ENCODE results near the gene GNG12. TPM values are rescaled to one million over a fixed set of nuclear protein-coding genes. Genes with fewer than 3 reads are reported as not detected.

The GNG12 gene
- total and polyA plus RNA-seq, 8 donors, result 51.2 to 71.9 (median 57.1) TPM

DNA sequence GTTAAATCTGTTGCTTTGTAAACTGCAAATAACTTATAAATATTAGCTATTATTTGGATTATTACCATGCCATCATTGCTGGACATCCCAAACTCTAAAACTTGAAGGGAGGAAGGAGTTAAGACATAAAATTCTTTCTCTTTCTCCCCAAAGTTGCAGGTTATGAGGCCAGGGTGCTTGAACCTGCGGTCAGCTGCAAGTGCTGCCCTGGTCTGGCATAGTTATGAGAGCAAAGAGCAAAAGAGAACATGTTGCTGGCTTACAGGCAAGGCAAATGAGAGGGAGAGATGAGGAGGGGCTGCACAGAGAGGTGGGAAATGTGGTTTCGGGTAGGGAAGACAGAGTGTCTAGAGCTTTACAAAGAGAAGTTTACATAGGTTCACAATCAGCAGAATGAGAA lies 117.4 kb downstream of the GNG12 start:
- Histone ChIP-seq H3K36me3 (no peaks in the 10 kb centered on the region), H3K27ac (no peak overlapping the region), H3K4me3 (no peak overlapping the region), H3K9me3 (no peaks in the 10 kb centered on the region), H3K27me3 (no peaks in the 10 kb centered on the region), H3K4me1 (peaks cover 9 to 14% of the 10 kb centered on the region in 2 donors)
- TF ChIP-seq CTCF (IDR thresholded peaks at IDR 0.05), result no peak
- DNase-seq (no peak), ATAC-seq (no peak)
- intact Hi-C loops (cut with DNase I), result no loop called here

DNA sequence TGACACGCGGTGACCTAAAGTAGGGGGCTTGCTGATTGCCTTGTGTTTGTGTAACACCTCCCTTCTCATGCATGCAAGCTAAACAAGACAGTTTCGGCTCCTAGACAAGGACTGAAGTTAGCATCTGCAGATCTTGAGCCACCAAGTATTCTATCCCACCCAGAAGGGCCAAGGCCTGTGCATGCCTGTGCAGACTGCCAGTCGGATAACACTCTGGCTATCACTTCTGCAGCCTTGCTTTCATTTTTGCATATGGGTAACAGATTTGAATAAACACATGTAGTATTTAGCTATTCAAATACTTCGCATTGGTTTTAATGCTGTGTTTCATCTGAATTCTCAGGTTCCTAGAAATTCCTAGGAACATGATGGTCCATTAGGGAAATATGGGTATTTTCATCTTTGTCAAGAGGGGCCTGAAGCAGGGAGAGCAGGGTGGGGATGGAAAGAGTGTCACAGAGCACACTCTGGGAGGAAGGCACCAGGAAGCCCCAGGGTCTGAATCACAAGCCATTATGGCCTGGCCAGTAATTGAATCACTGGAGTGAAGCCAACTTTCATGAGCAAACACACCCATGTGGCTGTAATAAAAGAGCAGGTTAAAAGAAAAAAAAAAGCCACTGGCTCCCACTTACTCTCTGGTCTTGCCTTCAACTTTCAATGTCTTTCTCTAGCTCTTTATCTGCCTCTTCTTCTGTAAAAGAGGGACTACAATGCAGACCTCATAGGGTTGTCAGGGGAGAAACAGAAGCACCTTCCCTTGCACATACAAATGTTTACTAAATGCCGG lies 120.0 kb downstream of the GNG12 start:
- no peaks in the 10 kb centered on the region for H3K27me3 ChIP-seq
- H3K9me3 ChIP-seq, result no peaks in the 10 kb centered on the region
- no peak overlapping the region for H3K4me3 ChIP-seq
- ATAC-seq, result peak; percentile 65
- intact Hi-C loops (cut with DNase I), result no loop called here
- H3K27ac ChIP-seq, result no peak overlapping the region
- TF ChIP-seq CTCF (IDR thresholded peaks at IDR 0.05), result no peak
- peaks cover 9 to 14% of the 10 kb centered on the region in 2 donors for H3K4me1 ChIP-seq
- DNase-seq, result no peak
- H3K36me3 ChIP-seq, result no peaks in the 10 kb centered on the region

- H3K27me3 ChIP-seq, result no peaks in the 10 kb centered on the region
- H3K27ac ChIP-seq, result no peak overlapping the region
- peaks cover 9 to 14% of the 10 kb centered on the region in 2 donors for H3K4me1 ChIP-seq
- intact Hi-C loops (cut with DNase I), result no loop called here
- DNase-seq, result no peak
- H3K9me3 ChIP-seq, result no peaks in the 10 kb centered on the region
- no peak for ATAC-seq
- H3K36me3 ChIP-seq, result no peaks in the 10 kb centered on the region
- H3K4me3 ChIP-seq, result no peak overlapping the region
- TF ChIP-seq CTCF (IDR thresholded peaks at IDR 0.05), result no peak
Measured at GRCh38 chr1:67711855-67712212, 121.4 kb downstream of the GNG12 start.

- intact Hi-C loops (cut with DNase I), result no loop called here
- no peak overlapping the region for H3K27ac ChIP-seq
- no peak for DNase-seq
- H3K36me3 ChIP-seq, result no peaks in the 10 kb centered on the region
- H3K4me1 ChIP-seq, result peaks cover 9 to 14% of the 10 kb centered on the region in 2 donors
- H3K9me3 ChIP-seq, result no peaks in the 10 kb centered on the region
- no peak for TF ChIP-seq CTCF (IDR thresholded peaks at IDR 0.05)
- no peak overlapping the region for H3K4me3 ChIP-seq
- no peaks in the 10 kb centered on the region for H3K27me3 ChIP-seq
- no peak for ATAC-seq
Measured at GRCh38 chr1:67711158-67711854, 122.0 kb downstream of the GNG12 start.

GRCh38 chr1:67710417-67710816 lies 122.8 kb downstream of the GNG12 start:
- ATAC-seq, result no peak
- H3K27ac ChIP-seq, result no peak overlapping the region
- no peak overlapping the region for H3K4me3 ChIP-seq
- no peak for DNase-seq
- no peaks in the 10 kb centered on the region for H3K27me3 ChIP-seq
- intact Hi-C loops (cut with DNase I), result no loop called here
- peaks cover 9 to 14% of the 10 kb centered on the region in 2 donors for H3K4me1 ChIP-seq
- TF ChIP-seq CTCF (IDR thresholded peaks at IDR 0.05), result no peak
- H3K36me3 ChIP-seq, result no peaks in the 10 kb centered on the region
- H3K9me3 ChIP-seq, result no peaks in the 10 kb centered on the region

Measured in left lung (tissue), 10 donors.